Brain microvascular endothelial cell (primary cell): ENCODE results near the gene QPCT.
A peak's percentile ranks its signal among the peaks of the same experiment; 100 is the strongest.
"Not testable (repeated sequence)": the region's sequence is repeated elsewhere in the genome, so short reads cannot be mapped to it uniquely, and the experiment has no call there.

Experiments used
- DNase-seq: peaks from one replicate; pipeline ENCODE4 v3.0.0-alpha.2; 2020
- H3K27ac ChIP-seq: fragments of 250-450 bp; sonication (Bioruptor Pico); 2 replicates; pipeline ENCODE4 v1.5.1; 2020; ENCODE audit warnings: mild to moderate bottlenecking, moderate library complexity
- H3K27me3 ChIP-seq: fragments of 250-450 bp; sonication (Bioruptor Pico); replicated peaks from 2 replicates; pipeline ENCODE4 v1.5.1; 2020; ENCODE audit warnings: mild to moderate bottlenecking
- H3K36me3 ChIP-seq: fragments of 250-450 bp; sonication (Bioruptor Pico); replicated peaks from 2 replicates; pipeline ENCODE4 v1.5.1; 2020; ENCODE audit warnings: mild to moderate bottlenecking
- H3K4me3 ChIP-seq: 2 replicates; pipeline ENCODE4 v1.5.1; 2011; ENCODE audit warnings: low read depth, mild to moderate bottlenecking, control low read depth, low read length, moderate library complexity
- in situ Hi-C: cut with HindIII; loops from 2 replicates; pipeline ENCODE4 v1.10.0; 2017; ENCODE audit warnings: low sequenced_read_pairs, low pct_ligation_motif_present
- TF ChIP-seq, protein P1 (sequence below): IDR thresholded peaks from 2 replicates; pipeline ENCODE4 v1.5.1; 2011; ENCODE audit warnings: low read depth, mild to moderate bottlenecking, moderate library complexity, low read length, control low read depth, inconsistent platforms; ENCODE audit errors: missing control alignments

Gene QPCT

DNA sequence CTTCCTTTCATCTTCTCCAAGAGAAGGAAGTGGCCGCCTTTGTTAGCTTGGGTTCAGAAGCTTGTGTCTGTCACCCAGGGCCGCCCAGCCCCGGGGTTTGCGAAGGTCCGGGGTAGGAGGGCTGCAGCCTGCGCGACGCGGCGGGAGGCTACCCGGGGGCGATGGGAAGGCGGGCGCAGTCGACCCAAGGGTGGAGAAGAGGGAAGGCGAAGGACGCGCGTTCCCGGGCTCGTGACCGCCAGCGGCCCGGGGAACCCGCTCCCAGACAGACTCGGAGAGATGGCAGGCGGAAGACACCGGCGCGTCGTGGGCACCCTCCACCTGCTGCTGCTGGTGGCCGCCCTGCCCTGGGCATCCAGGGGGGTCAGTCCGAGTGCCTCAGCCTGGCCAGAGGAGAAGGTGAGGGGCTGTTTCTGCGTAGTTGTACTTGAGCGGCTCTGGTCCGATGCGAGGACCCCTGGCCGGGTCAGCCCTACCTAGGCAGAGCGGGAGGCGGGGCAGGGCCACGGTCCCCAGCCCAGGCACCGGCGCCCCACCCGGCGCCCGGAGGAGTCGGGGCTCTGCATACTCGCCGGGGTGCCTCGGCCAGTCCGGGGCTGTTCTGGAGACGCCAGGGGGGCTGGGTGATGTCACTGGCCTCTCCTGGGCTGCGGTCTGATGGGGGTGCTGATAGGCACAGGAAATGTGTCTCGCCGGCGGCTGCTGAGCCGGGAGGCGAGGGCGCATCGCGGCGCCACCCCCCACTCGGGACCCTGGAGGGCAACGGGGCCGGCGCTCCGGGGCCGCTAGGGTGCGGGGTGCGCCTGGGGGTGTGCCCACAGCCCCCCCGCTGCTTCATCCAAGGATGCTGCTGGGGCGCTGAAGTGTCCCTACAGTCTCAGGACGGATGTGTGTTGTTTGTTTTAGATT, at the start of gene QPCT:
TSS of gene QPCT (plus strand) at position 178 of the 909 bp plus-strand sequence. CDS start at position 280, 102 bp downstream.
- Histone ChIP-seq H3K4me3 (peak within 1 kb of the TSS; percentile 73), H3K36me3 (no peaks in the 10 kb centered on the region), H3K27ac (peak within 1 kb of the TSS; percentile 2), H3K27me3 (no peaks in the 10 kb centered on the region)
- peak; percentile 59 for DNase-seq
- TF ChIP-seq, protein P1, sequence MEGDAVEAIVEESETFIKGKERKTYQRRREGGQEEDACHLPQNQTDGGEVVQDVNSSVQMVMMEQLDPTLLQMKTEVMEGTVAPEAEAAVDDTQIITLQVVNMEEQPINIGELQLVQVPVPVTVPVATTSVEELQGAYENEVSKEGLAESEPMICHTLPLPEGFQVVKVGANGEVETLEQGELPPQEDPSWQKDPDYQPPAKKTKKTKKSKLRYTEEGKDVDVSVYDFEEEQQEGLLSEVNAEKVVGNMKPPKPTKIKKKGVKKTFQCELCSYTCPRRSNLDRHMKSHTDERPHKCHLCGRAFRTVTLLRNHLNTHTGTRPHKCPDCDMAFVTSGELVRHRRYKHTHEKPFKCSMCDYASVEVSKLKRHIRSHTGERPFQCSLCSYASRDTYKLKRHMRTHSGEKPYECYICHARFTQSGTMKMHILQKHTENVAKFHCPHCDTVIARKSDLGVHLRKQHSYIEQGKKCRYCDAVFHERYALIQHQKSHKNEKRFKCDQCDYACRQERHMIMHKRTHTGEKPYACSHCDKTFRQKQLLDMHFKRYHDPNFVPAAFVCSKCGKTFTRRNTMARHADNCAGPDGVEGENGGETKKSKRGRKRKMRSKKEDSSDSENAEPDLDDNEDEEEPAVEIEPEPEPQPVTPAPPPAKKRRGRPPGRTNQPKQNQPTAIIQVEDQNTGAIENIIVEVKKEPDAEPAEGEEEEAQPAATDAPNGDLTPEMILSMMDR = no peak
- in situ Hi-C loops = no loop called here

DNA sequence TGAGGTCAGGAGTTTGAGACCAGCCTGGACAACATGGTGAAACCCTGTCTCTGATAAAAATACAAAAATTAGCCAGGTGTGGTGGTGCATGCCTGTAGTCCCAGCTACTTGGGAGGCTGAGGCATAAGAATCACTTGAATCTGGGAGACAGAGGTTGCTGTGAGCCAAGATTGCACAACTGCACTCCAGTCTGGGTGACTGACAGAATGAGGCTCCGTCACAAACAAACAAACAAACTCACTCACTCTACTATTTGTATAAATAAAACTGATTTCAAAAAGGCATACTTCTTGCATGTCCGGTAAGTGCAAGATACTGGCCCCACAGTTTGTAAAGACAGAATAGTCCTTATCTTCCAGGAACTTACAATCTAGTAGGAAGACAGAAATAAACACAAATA, 49.6 kb upstream of the QPCT start:
- H3K4me3 ChIP-seq, H3K27ac ChIP-seq, DNase-seq, in situ Hi-C loops, H3K27me3 ChIP-seq: not testable (repeated sequence)
- H3K36me3 ChIP-seq = peaks cover 15% of the 10 kb centered on the region

DNA sequence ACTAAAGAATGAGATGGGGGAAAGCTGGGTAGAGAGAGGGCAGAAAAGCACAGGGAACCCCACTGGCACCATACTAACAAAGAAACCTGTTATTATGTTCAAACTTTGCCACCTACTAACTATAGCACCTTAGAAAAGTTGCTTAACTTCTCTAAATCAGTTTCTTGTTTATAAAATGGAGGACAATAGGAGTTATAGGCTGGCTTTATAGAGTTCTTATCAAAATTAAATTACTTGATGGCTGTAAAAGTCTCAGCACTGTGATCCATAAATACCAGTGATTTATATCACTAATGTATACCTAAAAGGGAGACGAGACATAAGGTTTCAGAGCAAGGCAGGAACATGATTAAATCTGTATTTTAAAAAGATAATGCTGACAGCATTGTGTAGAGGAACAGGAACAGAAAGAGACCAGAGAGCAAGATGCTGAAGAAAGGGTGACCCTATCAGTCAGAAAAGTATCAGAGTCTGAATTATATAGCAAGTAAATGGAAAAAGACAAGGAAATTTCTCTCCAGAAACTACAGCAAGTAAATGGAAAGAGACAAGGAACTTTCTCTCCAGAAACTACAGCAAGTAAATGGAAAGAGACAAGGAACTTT, 48.9 kb upstream of the QPCT start:
- Histone ChIP-seq H3K36me3 (peaks cover 10% of the 10 kb centered on the region), H3K27me3 (no peaks in the 10 kb centered on the region), H3K27ac (no peak overlapping the region), H3K4me3 (no peak overlapping the region)
- no peak for DNase-seq
- TF ChIP-seq, protein P1 = no peak
- in situ Hi-C loops = no loop called here

- TF ChIP-seq, protein P1 = no peak
- in situ Hi-C loops = no loop called here
- DNase-seq = no peak
- H3K36me3 ChIP-seq = no peaks in the 10 kb centered on the region
- no peaks in the 10 kb centered on the region for H3K27me3 ChIP-seq
- H3K27ac ChIP-seq = no peak overlapping the region
- H3K4me3 ChIP-seq = no peak overlapping the region
Measured at GRCh38 chr2:37297632-37298031, 46.8 kb upstream of the QPCT start.

DNA sequence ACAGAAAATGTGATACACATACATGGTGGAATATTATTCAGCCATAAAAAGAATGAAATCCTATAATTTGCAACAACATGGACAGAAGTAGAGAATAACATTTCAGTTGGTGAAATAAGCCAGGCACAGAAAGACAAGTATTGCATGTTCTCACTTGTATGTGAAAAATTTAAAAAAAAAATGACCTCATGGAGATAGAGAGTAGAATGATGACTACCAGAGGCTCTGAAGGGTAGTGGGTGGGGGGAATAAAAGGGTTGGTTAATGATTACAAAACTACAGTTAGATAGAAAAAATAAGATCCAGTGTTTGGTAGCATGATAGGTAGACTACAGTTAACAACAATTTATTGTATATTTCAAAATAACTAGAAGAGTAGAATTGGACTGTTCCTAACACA, 44.3 kb upstream of the QPCT start:
- no peak for DNase-seq
- H3K27me3 ChIP-seq = no peaks in the 10 kb centered on the region
- H3K4me3 ChIP-seq = no peak overlapping the region
- TF ChIP-seq, protein P1 = no peak
- in situ Hi-C loops = no loop called here
- H3K36me3 ChIP-seq = no peaks in the 10 kb centered on the region
- H3K27ac ChIP-seq = no peak overlapping the region

GRCh38 chr2:37300578-37300977, 43.9 kb upstream of the QPCT start:
- TF ChIP-seq, protein P1 = no peak
- Histone ChIP-seq H3K27ac (no peak overlapping the region), H3K27me3 (no peaks in the 10 kb centered on the region), H3K36me3 (no peaks in the 10 kb centered on the region), H3K4me3 (no peak overlapping the region)
- in situ Hi-C loops = no loop called here
- DNase-seq = no peak
